A172 (cell line): ENCODE data around the gene NR6A1. TPM values are rescaled to one million over a fixed set of nuclear protein-coding genes. Genes with fewer than 3 reads are reported as not detected.
"Not testable (repeated sequence)": the region's sequence is repeated elsewhere in the genome, so short reads cannot be mapped to it uniquely, and the experiment has no call there.

Source experiments
- DNase-seq: peaks from one replicate; pipeline ENCODE4 v3.0.0-alpha.2; 2015; ENCODE audit warnings: low spot score
- total RNA-seq: library from RNA; depleted of rRNA; stranded (reverse); fragments of >200 nt; shearing (Covaris generic); gene quantifications from 2 replicates; pipeline ENCODE4 v1.2.3, GENCODE V29; 2014

NR6A1 gene
- total RNA-seq, 1 experiment from 2014 or later: 0.28 TPM

DNA sequence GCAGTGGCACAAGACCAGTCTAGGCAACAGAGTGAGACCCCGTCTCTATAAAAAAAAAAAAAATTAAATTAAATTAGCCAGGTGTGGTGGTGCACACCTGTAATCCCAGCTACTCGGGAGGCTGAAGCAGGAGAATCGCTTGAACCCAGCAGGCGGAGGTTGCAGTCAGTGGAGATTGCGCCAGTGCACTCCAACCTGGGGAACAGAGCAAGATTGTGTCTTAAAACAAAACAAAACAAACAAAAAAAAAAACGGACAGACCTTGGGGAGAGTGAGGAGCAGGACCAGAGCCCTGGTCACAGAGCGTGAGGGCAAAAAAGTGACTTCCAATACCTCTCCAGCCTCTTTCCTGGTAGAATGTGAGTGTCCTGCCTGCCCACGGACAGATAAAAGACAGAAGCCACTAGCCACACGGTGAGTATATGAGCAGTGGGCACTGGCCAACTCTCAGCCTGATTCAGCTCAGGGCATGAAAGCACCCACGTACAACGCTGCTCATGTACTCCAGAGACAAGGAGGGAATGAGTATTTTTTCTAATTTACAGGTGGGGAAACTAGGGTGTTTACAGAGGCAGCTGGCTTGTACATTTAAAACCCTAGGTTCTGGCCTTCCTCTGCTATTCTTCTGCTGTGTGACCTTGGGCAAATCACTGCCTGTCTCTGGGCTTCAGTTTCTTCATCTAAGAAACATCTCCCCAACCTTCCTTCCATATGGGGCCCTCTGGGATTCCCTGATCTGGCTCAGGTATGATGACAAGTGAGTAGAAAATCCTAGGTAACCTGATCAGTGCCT lies 7.7 kb upstream of the NR6A1 start:
- no peak for DNase-seq

DNA sequence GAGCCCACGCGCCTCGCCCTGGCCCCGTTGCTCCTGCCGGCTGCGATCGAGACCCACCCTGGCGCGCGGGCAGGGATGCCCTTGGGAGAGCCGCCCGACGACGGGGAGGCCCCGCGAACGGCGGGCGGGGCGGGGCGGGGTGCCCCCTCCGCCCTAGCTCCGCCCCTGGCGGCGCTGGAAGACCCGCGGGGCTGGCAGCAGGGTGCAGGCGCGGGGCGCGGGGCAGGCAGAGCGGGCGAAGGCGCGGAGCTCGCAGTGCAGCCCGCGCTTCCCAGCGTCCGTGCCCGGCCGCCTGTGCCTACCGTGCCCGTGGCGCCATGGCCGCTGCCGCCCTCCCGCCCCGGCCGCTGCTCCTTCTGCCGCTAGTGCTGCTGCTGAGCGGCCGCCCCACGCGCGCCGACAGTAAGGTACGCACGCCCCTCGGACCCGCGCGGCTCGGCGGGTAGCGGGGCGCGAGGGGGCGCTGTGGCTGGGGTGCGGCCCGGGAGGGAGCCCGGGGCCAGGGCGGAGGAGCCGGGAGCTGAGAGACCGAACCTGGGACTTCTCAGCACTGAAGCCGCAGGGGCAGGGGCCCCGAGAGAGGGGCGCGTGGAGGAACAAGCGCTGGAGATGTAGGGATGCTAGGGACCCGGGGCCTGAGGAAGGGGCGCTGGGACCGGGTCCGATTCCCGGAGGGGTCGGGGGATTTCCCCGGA lies 6.0 kb upstream of the NR6A1 start, which contains the start of gene OLFML2A:
Gene OLFML2A (plus strand): TSS at position 180 of the 695 bp plus-strand sequence. CDS start 138 bp downstream, at position 318.
- DNase-seq: no peak

DNA sequence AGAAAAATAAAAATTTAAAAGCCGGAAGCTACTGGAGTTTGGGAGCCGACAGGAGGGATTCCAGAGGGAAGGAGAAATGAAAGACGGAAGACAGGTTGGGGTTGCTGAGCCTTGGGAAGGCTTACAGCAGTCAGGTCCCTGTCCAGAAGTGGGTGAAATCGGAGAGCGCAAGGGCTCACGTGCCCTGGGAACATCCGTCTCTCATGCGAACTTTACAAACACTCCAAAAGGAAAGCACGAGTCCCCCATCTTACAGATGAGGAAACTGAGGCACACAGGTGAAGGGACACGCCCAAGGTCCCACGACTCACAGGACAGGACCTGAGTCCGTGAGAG lies 5.5 kb upstream of the NR6A1 start:
- DNase-seq: no peak

DNA sequence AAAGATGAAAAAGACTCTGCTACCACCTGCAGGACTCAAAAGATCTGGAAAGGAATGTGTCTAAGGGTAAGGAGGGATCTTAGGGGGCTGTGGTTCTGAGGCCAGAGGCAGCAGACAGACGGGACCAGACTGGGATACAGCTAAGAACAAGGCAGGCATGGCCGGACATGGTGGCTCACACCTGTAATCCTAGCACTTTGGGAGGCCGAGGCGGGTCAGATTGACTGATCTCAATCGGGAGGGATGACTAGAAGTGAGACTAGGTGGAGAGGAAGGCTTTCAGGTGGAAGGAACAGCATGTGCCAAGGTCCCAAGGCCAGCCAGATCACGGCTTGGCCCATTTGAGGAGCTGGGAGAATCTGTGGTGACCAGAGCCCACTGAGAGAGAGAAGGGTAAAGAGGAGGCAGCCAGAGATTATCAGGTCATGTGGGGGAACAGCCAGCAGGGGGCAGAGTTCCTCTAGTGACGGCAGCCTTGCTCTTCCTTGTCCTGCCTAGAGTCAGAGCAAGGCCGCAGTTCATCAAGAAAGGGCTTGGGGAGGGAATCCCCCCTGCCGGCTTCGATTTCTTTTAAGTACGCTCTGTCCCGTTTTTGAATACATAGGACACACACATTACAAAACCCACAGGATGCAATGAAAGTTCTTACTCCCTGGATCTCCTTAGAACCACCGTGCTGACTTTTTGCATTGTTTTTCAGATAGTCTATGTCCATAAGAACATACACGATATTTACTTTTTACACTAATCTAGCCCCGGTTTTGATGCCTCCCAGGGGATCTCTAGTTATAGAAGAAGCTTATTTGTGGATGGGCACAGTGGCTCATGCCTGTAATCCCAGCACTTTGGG lies 3.2 kb upstream of the NR6A1 start:
- DNase-seq: peak; percentile 93

DNA sequence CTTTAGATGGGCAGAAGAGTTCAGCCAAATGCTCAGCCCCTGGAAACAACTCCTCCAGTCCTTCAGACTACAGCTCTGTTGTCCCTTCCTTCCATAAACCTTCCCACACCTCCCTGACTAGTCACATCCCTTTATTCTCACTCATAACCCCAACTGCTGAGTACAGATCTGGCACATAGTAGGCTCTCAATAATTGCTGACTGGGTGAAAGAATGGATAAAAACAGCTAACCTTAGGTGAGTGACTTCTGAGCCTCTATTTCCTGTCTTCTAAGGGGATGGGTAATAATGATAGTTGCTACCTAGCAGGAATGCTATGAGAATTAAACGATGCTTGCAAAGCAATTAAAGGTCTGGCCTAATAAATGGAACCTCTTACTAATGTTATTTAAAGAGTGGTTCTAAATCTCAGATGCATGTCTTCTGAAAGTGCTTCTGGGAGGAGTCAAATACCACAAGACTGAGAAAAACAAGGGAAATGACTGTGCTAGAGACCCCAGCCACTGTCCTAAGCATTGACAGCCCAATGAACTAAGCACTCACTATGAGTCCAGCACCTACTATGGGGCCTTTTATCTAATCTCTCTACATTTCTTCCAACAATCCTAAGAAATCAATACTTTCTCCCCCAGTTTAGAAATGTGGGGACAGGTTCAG lies 2.5 kb upstream of the NR6A1 start:
- no peak for DNase-seq

DNA sequence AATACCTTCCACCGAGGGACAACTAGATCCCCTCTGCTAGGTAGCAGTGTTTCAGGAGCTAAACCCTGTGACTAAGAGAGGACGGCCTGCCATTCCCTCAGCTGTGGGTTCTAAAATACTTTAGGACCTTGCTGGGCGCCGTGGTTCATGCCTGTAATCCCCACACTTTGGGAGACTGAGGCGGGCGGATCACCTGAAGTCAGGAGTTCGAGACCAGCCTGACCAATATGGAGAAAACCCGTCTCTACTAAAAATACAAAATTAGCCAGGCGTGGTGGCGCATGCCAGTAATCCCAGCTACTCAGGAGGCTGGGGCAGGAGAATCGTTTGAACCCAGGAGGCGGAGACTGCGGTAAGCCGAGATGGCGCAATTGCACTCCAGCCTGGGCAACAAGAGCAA lies 1.8 kb upstream of the NR6A1 start:
- DNase-seq: not testable (repeated sequence)

DNA sequence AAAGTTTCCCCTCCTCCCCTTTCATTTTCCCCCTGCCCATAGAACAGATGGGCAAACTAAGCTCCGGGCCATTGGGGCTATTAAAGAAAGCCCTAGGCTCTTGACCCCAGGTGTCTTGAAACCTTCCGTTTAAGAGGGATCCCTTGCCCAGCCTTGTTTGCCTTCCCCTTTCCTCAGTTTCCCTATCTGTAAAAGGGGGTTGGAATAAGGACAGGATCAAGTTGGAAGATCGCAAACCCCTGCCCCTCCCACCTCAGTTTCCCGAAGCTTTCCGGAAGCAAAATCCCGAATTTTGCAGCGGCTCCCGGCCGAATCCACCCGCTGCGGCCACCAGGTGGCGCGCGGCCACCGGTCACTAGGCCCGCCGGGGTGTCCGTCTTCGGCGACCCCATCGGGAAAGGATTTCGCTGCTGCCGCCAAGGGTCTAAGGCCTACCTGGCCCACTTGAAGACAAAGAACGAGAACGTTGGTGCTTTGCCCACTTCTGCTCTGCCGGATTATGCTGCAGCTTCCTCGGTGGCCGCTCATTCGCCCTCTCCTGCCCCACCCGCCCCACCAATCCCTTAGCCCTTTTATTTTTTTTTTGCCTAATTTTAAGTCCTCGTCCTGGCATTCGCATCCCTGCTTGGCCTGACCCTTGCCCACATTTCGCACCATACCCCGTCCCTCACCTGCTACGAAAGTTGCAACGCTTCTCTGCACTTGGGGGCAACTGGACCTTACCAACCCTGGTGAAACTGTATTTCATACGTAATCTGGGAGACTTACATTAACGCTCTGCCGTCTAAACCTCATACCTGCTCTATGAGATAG lies 962 bp upstream of the NR6A1 start:
- DNase-seq: peak; percentile 75

DNA sequence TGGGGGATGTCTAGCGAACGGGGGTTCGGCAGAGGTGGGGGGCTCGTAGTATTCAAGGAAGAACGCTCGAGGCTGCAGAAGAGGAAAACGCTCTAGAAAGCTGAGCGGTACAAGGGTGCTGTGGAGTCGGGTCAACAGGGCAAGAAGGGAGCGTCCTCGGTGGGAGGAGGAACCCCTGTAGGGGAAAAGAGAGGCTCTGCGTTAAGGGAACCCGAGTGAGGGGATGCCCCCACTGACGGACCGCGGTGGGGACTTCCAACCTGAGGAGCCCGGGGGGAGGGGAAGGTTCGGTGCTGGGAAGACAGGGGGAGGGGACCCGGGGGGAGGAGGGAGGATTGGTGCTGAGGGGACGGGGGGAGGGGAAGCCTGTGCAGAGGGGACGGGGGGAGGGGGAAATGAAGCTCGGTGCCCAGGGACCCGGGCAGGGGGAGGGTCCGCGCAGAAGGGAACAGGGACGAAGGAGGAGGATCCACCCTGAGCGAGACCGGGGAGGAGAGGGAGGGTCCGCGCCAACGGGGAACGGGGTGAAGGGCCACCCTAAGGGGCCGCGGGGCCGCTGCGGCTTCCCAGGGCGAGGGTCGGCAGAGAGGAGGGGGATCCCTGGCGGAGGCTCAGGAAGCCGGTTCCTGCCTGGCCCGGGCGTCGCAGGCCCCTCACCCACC lies 621 bp downstream of the NR6A1 start:
- no peak for DNase-seq

DNA sequence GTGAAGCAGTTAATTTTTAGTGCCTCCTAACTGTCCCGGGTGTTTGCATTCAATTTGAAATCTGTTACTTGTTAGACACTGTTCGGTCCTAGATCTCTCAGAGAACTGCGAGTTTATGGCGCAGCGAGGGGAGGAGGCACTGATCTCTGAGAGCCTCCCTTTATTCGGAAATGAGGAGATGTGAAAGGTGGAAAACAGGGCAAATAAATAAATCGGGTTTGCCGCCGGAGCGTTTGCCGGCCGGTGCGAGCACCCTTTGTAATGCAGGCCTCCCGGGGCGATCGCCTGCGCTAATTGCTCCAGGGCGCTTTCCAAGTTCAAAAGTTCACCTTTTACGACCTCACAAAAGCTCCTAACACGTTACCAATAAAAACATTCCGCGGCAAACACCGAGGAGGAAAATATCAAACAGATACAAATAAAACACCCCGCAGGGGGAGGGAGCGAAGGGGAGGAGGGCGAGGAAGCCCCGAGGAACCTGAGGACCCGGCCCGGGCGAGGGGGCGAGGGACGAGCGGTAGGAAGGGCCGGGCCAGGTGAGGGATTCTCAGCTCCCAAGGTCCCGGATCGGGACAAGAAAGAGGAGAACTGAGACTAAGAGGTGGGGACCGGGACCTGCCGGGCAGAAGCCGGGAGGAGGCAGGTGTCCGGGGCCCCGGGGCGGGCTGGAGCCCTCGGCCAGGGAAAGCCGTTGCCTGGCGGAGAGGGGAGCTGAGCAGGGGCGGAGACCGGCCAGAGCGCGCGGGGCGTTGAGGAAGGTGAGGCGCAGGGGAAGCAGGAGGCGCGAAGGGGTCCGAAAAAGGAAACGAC lies 1.4 kb downstream of the NR6A1 start:
- DNase-seq: no peak

DNA sequence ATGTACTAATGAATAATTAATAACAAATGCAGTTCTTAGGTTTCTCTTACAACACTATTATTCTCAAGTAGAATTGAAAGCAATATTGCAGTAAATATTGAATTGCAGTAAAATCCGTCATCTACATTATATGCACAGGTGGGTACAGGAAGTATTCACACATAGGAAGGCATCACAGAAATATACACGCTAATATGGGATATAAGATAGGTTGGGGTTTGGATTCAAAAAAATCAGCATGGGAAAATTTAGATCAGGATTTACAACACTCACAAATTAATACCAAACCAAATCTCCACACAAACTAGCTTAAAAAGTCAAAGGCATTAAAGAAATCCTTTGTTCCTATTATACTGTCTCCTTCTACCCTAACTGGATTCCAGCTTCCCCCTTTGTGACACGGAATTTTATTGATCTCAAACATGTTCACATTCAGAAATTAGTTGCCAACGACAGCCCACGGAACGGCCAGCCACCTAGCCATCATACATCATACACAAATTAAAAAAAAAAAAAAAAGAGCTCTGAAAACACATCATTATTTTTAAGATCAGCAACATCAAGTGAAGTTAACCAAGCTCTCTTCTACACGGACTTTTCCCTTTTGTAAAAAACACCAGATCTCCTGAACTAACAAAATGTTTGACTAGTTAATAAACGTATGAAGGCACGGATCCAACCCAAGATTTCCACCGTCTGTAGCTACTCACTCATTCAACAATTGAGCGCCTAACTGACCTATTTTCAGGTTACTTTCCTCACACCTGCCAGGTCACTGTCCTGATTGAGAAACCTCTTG lies 2.2 kb downstream of the NR6A1 start:
- DNase-seq: no peak

DNA sequence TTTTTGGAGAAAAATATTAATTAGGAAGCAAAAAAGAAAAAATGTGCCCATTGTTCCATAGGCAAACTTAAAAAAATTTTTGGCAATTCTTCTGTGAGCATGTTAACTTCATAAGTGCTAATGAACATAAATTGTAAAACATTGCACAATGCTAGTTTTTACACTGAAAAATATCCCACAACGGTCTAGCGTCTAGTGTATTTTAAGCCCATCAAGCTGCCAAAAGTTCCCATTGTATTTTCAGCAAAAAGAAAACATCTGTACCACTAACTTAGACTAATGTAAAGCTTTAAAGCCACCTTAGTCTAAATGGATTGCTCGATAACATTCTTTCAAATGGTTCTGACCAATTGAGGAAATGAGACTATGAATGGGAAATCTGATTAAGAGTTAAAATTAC lies 2.8 kb downstream of the NR6A1 start:
- no peak for DNase-seq

DNA sequence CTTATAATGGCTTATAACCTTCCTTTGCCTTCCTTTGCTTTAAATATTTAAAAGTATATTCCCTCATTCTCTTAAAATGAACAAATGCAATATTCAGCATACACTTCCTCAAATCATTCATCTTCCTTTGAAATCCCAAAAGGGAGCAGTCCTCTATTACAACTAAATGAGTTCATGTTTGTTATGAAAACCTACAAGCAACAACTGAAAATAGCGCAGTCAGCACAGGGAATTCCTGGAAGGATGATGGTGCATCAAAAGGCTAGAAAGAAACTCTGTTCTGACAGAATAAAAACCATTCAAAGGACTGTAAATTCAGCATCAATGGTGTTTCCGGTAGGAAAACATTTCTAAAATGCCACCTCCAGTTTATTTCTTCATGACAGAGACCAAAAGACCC lies 3.3 kb downstream of the NR6A1 start:
- no peak for DNase-seq

DNA sequence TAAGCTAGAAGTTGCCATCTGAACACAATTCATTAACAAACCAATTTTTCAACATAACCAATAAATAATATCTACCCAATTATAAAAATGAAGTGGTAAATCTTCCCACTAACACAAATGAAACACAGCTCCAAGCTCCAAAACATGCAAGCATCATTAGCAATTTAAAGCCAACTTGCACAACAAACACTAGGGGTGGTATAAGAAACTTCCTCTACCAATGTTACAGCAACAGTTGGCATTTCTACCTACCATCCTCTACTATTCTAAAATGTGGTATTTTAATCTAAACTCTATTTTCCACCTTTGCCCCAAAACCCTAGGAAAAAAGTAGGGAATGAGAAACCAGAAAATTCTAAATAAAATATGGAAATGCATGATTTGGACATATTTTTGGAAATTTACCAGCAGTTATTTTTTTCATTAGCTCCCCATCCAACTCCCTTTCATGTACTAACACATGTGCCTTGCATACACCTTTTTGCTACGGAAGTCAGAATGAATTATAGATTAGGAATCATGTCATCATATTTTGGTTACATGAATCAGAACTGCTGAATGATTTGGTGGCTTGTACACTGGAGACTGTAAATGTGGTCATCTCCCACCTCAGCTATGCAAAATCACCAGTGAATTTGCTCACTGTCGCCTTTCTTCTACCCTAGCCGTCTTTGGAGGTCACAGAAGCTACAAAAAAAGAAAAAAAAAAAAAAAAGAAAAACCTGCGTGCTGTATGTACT lies 4.1 kb downstream of the NR6A1 start:
- no peak for DNase-seq

DNA sequence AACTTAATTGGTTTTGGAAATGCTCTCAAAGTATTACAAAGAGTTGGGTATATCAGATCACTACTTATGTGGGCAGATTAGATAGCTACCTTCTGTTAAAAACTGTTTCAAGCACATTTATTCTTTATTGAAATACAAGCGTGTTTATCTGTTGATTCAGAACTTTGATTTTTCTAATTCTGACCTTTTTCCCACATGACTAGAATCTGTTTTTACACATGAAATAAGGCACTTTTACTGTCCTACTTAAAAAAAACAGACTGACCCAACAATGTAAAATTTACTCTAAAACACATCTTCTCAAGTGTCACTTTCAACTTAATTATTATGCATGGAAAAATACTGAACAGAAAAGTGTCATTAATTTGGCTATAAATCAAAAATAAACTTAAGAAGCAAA lies 4.8 kb downstream of the NR6A1 start:
- DNase-seq: no peak

DNA sequence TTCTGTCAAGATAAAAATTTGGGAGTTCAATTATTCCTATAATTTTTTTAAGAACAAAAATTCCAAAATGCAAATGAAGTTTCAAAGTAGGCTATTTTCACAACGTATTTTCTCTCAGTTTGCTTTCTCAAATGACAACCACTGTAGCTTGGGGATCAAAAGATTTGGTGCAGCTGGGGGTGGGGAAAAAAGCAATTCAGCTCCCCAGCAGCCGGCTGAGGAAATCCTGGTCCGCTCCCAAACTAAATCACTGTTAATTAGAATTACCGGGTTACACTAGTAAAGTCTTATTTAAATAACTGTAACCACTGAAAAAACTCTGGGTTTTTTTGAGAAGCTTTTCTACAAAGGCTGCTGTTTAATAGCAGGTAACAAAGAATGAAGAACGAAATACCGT lies 5.7 kb downstream of the NR6A1 start:
- no peak for DNase-seq

DNA sequence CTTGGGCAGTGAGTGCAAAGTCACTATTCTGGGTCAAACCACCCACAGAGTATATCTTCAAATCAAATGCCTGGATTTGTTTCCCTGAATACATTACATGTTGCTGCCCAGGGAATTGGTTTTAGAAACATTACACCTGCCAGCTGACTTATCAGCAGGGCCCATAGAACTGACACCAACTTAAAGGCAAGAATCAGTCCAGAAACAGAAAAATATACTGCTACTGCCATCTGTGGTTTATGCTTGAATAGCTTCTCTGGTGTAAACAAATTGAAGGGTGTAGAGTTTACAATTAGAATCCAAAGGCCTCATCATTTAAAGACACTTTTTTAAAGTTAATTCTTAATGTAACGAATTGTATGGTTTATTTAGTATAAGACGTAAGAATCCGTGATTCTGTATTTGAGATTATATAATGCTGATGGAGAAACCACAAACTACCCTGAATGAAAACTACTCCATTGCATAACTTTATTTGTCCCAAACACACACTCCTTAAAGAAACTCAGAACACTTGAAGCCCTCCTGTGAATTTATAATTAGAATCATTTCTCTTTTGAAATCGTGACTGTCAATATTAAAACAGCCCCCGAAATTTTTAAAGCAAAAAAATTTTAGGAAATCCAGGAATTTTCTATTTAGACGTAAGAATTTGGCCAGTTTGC lies 6.2 kb downstream of the NR6A1 start:
- peak; percentile 51 for DNase-seq

DNA sequence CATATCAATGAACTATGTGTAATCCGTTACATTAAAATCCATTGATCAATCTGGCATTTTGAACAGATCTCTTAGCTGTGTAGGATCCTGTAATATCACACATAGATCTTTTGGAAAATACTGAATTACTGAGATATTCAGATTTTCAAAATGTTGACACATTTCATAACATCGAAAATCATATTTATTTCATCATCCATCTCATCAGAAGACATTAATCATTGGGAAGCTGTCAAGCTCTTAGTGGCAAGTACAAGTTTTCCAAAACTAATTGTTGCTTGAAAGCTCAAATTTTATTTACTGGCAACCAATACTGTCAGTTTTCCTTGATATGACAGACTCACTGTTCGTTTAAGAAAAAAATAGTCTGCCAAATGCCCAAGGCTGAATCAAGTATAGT lies 8.5 kb downstream of the NR6A1 start:
- DNase-seq: no peak

DNA sequence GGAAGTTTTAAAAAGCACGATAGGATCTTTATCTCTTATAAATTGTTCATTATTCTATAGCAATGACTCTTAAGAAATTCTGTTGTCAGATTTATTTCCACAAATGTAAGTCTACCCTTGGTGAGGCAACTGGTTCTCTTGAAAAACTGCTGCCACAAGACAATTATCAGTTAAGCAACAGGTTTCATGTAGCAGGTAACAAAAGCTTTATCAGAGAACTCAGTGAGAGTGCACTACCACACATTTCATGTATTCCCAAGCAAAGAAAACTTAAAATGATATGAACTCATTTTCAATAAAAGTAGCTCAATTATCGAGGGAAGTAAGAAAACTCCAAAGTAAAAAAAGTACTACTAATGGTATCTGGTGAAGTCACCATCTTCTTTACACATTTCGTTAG lies 9.4 kb downstream of the NR6A1 start:
- no peak for DNase-seq
